T-cell (primary cell): ENCODE measurements around the gene KATNB1. TPM values are rescaled to one million over a fixed set of nuclear protein-coding genes. Genes with fewer than 3 reads are reported as not detected.
"Not testable (repeated sequence)": the region's sequence is repeated elsewhere in the genome, so short reads cannot be mapped to it uniquely, and the experiment has no call there.

Experiments used
- ATAC-seq, 4 experiments: fragments of 200-7000 bp in 3 of 4; fragments of 150-1000 bp in 1 of 4; cut with Tn5 transposase; replicated peaks in 1 of 4; 1 replicate in 3 of 4; 2 replicates in 1 of 4; pipeline ENCODE4 v1.10.0; 2021; ENCODE audit warnings: moderate library complexity in 3 of 4, mild to moderate bottlenecking in 2 of 4, moderate number of reproducible peaks in 1 of 4
- CTCF ChIA-PET, 2 donors: fragments of 300-600 bp; sonication (Branson Sonifier 250); formaldehyde crosslinking; loops; one replicate each; lab custom pipeline; 2022; ENCODE audit warnings: antibody characterized with exemption in 2 of 2; lab: Charles Lee
- POLR2A ChIA-PET, 2 donors: fragments of 300-600 bp; sonication (Branson Sonifier 250); formaldehyde crosslinking; loops; one replicate each; lab custom pipeline; 2022; ENCODE audit warnings: antibody characterized with exemption in 2 of 2; lab: Charles Lee
- DNase-seq, 35 experiments: peaks; one replicate each; pipeline versions ENCODE4 v3.0.0 to v3.0.0-alpha.2; 2013 to 2023
- H3K27ac ChIP-seq: one replicate; pipeline ENCODE4 v1.5.1; 2013; ENCODE audit warnings: low read length
- H3K27me3 ChIP-seq, 2 experiments: replicated peaks in 1 of 2; 1 replicate in 1 of 2; 2 replicates in 1 of 2; pipeline versions ENCODE4 v1.6.1 to v1.7.0; 2013; ENCODE audit warnings: low read length in 1 of 2, mixed read lengths in 1 of 2; ENCODE audit not compliant: control insufficient read depth in 2 of 2, insufficient read depth in 2 of 2; ENCODE audit errors: extremely low read depth in 1 of 2
- H3K36me3 ChIP-seq, 2 donors: 1 replicate in 1 of 2; 2 replicates in 1 of 2; pipeline versions ENCODE4 v1.6.1 to v1.7.0; 2013; ENCODE audit warnings: low read length in 1 of 2; ENCODE audit not compliant: control insufficient read depth in 2 of 2, insufficient read depth in 1 of 2; ENCODE audit errors: extremely low read depth in 1 of 2
- H3K4me1 ChIP-seq, 2 experiments: 1 replicate in 1 of 2; 2 replicates in 1 of 2; pipeline versions ENCODE4 v1.6.1 to v1.7.0; 2013; ENCODE audit warnings: low read length in 2 of 2, mixed read lengths in 1 of 2; ENCODE audit not compliant: insufficient read depth in 2 of 2, control insufficient read depth in 1 of 2; ENCODE audit errors: extremely low read depth in 1 of 2
- H3K4me3 ChIP-seq, 2 donors: 1 replicate in 1 of 2; 2 replicates in 1 of 2; pipeline versions ENCODE4 v1.5.1 to v1.7.0; 2013; ENCODE audit warnings: mild to moderate bottlenecking in 2 of 2, low read length in 1 of 2, moderate library complexity in 1 of 2; ENCODE audit not compliant: control insufficient read depth in 1 of 2; ENCODE audit errors: extremely low read depth in 1 of 2
- H3K9me3 ChIP-seq: 2 replicates; pipeline ENCODE4 v1.7.0; 2013
- H3K27ac Mint-ChIP-seq, 2 donors: one replicate each; pipeline ENCODE4 v1.8.0; 2020 to 2021; ENCODE audit warnings: mild to moderate bottlenecking in 2 of 2, mixed read lengths in 2 of 2
- H3K27me3 Mint-ChIP-seq, 2 donors: one replicate each; pipeline ENCODE4 v1.8.0; 2021 to 2022; ENCODE audit warnings: mixed read lengths in 2 of 2
- H3K36me3 Mint-ChIP-seq: one replicate; pipeline ENCODE4 v1.8.0; 2021; ENCODE audit warnings: mixed read lengths
- H3K4me1 Mint-ChIP-seq, 3 donors: one replicate each; pipeline ENCODE4 v1.8.0; 2020 to 2022; ENCODE audit warnings: mixed read lengths in 3 of 3, mild to moderate bottlenecking in 1 of 3
- H3K4me3 Mint-ChIP-seq, 3 donors: one replicate each; pipeline ENCODE4 v1.8.0; 2020 to 2022; ENCODE audit warnings: mild to moderate bottlenecking in 3 of 3, mixed read lengths in 3 of 3, moderate library complexity in 3 of 3
- H3K9me3 Mint-ChIP-seq, 3 donors: one replicate each; pipeline ENCODE4 v1.8.0; 2020 to 2022; ENCODE audit warnings: mixed read lengths in 3 of 3
- WGBS: methylation state at CpG from one replicate; pipeline ENCODE4 v1.1.5; 2013; ENCODE audit warnings: missing lambda C conversion rate; ENCODE audit not compliant: insufficient coverage; 5-methylcytosine and 5-hydroxymethylcytosine counted together
- total RNA-seq, 35 experiments: library from RNA in 6 of 35; stranded (reverse) in 6 of 35; fragments of 120-200 nt in 1 of 35; gene quantifications; one replicate each; pipeline versions ENCODE4 v1.2.1 to v1.2.4 and lab custom pipeline; 2013 to 2026

Gene KATNB1
- total RNA-seq, 5 donors from 2014 or later (not counting 1 experiment from before 2014, with no cell fraction given), result 23.0 to 28.0 (median 25.5) TPM

DNA sequence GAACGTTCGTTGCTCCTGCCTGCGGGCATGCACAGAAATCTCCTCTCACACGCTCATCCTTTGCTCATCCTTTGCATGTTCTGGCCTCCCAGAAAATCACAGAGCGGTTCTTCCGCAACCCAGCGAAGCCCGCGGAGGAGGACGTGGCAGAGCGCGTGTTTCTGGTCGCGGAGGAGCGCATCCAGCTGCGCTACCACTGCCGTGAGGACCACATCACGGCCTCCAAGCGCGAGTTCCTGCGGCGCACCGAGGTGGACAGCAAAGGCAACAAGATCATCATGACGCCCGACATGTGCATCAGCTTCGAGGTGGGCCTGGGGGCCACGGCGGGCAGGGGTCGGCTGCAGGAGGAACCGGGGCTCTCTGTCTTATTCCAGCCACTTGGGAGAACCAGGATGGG, 9.6 kb upstream of the KATNB1 start:
- WGBS, result 97% methylated on average over 28 of the region's 30 CpGs
- peaks cover 0 to 21% of the 10 kb centered on the region in 2 experiments for H3K27me3 ChIP-seq
- Mint-ChIP-seq H3K27ac (no peak overlapping the region), H3K9me3 (no peaks in the 10 kb centered on the region), H3K36me3 (no peaks in the 10 kb centered on the region), H3K27me3 (peaks cover 0 to 4% of the 10 kb centered on the region in 2 donors), H3K4me1 (no peaks in the 10 kb centered on the region), H3K4me3 (no peak overlapping the region)
- no peaks in the 10 kb centered on the region for H3K36me3 ChIP-seq
- CTCF ChIA-PET, result interaction anchor here in 1 of 2 donors (0.6 kb wide), 1 partner anchor 142 kb away, joined by 3 read pairs; no protein-coding TSS in a partner anchor
- no peak overlapping the region for H3K4me3 ChIP-seq
- H3K9me3 ChIP-seq, result no peaks in the 10 kb centered on the region
- ATAC-seq (no peak), DNase-seq (no peak)
- no peak overlapping the region for H3K27ac ChIP-seq
- no peaks in the 10 kb centered on the region for H3K4me1 ChIP-seq
- POLR2A ChIA-PET, result interaction anchor here in 1 of 2 donors (0.8 kb wide), 1 partner anchor 246 kb away, joined by 3 read pairs; no protein-coding TSS in a partner anchor

GRCh38 chr16:57726433-57726947, 9.1 kb upstream of the KATNB1 start:
- ATAC-seq, result no peak
- Mint-ChIP-seq H3K9me3 (peaks cover 0 to 3% (median 0%) of the 10 kb centered on the region in 3 donors), H3K27me3 (peaks cover 0 to 4% of the 10 kb centered on the region in 2 donors), H3K36me3 (no peaks in the 10 kb centered on the region), H3K4me1 (no peaks in the 10 kb centered on the region), H3K4me3 (no peak overlapping the region), H3K27ac (no peak overlapping the region)
- Histone ChIP-seq H3K27me3 (peaks cover 0 to 21% of the 10 kb centered on the region in 2 experiments), H3K4me3 (no peak overlapping the region), H3K4me1 (no peaks in the 10 kb centered on the region), H3K36me3 (no peaks in the 10 kb centered on the region), H3K9me3 (no peaks in the 10 kb centered on the region), H3K27ac (no peak overlapping the region)
- 82% methylated on average over 3 of the region's 7 CpGs for WGBS
- ChIA-PET CTCF (no interaction called here), POLR2A (no interaction called here)
- DNase-seq, result no peak

GRCh38 chr16:57727610-57728009, 8.0 kb upstream of the KATNB1 start:
- Histone ChIP-seq H3K9me3 (no peaks in the 10 kb centered on the region), H3K4me1 (no peaks in the 10 kb centered on the region), H3K27ac (no peak overlapping the region), H3K4me3 (no peak overlapping the region), H3K27me3 (peaks cover 0 to 12% of the 10 kb centered on the region in 2 experiments), H3K36me3 (no peaks in the 10 kb centered on the region)
- Mint-ChIP-seq H3K4me3 (no peak overlapping the region), H3K27me3 (peaks cover 0 to 2% of the 10 kb centered on the region in 2 donors), H3K4me1 (no peaks in the 10 kb centered on the region), H3K27ac (no peak overlapping the region), H3K9me3 (peaks cover under 1 to 3% (median 2%) of the 10 kb centered on the region in 3 donors), H3K36me3 (no peaks in the 10 kb centered on the region)
- no peak for DNase-seq
- ATAC-seq, result no peak
- WGBS, result no CpG with 5 or more reads among the region's 4 CpGs
- ChIA-PET POLR2A (interaction anchor here in 1 of 2 donors (0.6 kb wide), 1 partner anchor 9 kb away, joined by 3 read pairs; no protein-coding TSS in a partner anchor), CTCF (no interaction called here)

GRCh38 chr16:57728336-57729181, 7.0 kb upstream of the KATNB1 start:
- Histone ChIP-seq H3K9me3 (no peaks in the 10 kb centered on the region), H3K36me3 (no peaks in the 10 kb centered on the region), H3K4me1 (no peaks in the 10 kb centered on the region), H3K27me3 (peaks cover 0 to 8% of the 10 kb centered on the region in 2 experiments), H3K27ac (no peak overlapping the region), H3K4me3 (no peak overlapping the region)
- Mint-ChIP-seq H3K4me3 (no peak overlapping the region), H3K27ac (no peak overlapping the region), H3K27me3 (no peaks in the 10 kb centered on the region), H3K36me3 (peaks cover 3% of the 10 kb centered on the region), H3K4me1 (peaks cover 0 to 3% (median 3%) of the 10 kb centered on the region in 3 donors), H3K9me3 (peaks cover 4 to 11% (median 10%) of the 10 kb centered on the region in 3 donors)
- ChIA-PET CTCF (no interaction called here), POLR2A (no interaction called here)
- ATAC-seq (no peak), DNase-seq (no peak)
- WGBS, result 84% methylated on average over 9 of the region's 14 CpGs

GRCh38 chr16:57729182-57729484, 6.4 kb upstream of the KATNB1 start:
- peaks cover 4 to 11% (median 10%) of the 10 kb centered on the region in 3 donors for H3K9me3 Mint-ChIP-seq
- no peaks in the 10 kb centered on the region for H3K27me3 Mint-ChIP-seq
- POLR2A ChIA-PET, result no interaction called here
- ATAC-seq (no peak), DNase-seq (no peak)
- no peak overlapping the region for H3K4me3 Mint-ChIP-seq
- no peaks in the 10 kb centered on the region for H3K4me1 ChIP-seq
- no peak overlapping the region for H3K27ac ChIP-seq
- H3K27ac Mint-ChIP-seq, result no peak overlapping the region
- H3K36me3 ChIP-seq, result no peaks in the 10 kb centered on the region
- H3K4me1 Mint-ChIP-seq, result peaks cover 0 to 4% (median 4%) of the 10 kb centered on the region in 3 donors
- H3K4me3 ChIP-seq, result no peak overlapping the region
- no peaks in the 10 kb centered on the region for H3K9me3 ChIP-seq
- H3K36me3 Mint-ChIP-seq, result peaks cover 3% of the 10 kb centered on the region
- CTCF ChIA-PET, result no interaction called here
- WGBS, result 87% methylated on average over 1 of the region's 1 CpG
- peaks cover 0 to 8% of the 10 kb centered on the region in 2 experiments for H3K27me3 ChIP-seq

DNA sequence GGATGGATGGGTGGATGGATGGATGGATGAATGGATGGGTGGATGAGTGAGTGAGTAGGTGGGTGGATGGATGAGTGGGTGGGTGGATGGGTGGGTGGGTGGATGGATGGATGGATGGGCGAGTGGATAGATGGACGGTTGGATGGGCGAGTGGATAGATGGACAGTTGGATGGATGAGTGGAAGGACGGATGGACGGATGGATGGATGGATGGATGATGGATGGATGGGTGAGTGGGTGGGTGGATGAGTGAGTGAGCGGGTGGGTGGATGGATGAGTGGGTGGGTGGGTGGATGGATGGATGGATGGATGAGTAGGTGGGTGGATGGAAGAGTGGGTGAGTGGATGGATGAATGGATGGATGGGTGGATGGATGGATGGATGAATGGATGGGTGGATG, 5.7 kb upstream of the KATNB1 start:
- H3K36me3 Mint-ChIP-seq, H3K27ac Mint-ChIP-seq, H3K4me1 Mint-ChIP-seq, DNase-seq, H3K27ac ChIP-seq, H3K27me3 ChIP-seq, H3K4me3 ChIP-seq, H3K4me3 Mint-ChIP-seq, H3K27me3 Mint-ChIP-seq, ATAC-seq, H3K4me1 ChIP-seq, H3K9me3 ChIP-seq, CTCF ChIA-PET, H3K36me3 ChIP-seq, POLR2A ChIA-PET: not testable (repeated sequence)
- peaks cover 4 to 11% (median 10%) of the 10 kb centered on the region in 3 donors for H3K9me3 Mint-ChIP-seq
- 96% methylated on average over 6 of the region's 6 CpGs for WGBS
